ENCODE data around the gene GNB5. TPM values are rescaled to one million over a fixed set of nuclear protein-coding genes. Genes with fewer than 3 reads are reported as not detected.
"Not testable (repeated sequence)": the region's sequence is repeated elsewhere in the genome, so short reads cannot be mapped to it uniquely, and the experiment has no call there.

GNB5 gene
- 10 to 100 TPM; 26.8 to 38.8 TPM for total RNA-seq

DNA sequence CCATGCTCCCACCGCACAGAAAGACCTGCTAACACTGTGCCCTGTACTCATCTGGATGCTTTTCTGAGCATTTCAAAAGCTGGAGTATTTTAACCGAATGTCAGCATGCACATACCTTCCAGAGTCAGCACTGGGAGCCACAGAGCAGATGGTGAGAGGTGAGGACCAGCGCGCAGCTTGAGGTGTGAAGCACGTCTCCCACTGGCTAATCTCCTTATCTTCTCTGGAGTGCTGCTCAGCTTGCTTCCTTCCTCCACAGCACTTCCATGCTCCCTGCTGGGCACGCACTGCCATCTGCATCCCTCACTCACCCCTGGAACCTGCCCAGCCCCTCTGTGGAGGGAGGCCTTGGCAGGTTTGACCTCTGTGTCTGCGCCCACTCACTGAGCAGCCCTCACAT is at the start of gene GNB5:
Gene GNB5 (minus strand): TSS at position 186 of the 400 bp plus-strand sequence. CDS start 6,716 bp downstream, outside the sequence.
- H3K4me3 Mint-ChIP-seq: no peak within 1 kb of the TSS
- H3K9me3 Mint-ChIP-seq: no peaks in the 10 kb centered on the region
- H3K36me3 Mint-ChIP-seq (ENCODE audit: insufficient read depth in 2 of 2): no peaks in the 10 kb centered on the region
- DNase-seq (no peak), ATAC-seq (replicated peaks in 1 of 2) (no peak)
- no peak within 1 kb of the TSS for H3K27ac Mint-ChIP-seq
- H3K27me3 Mint-ChIP-seq (ENCODE audit: low read depth): no peaks in the 10 kb centered on the region
- H3K4me1 Mint-ChIP-seq (ENCODE audit: low read depth): no peaks in the 10 kb centered on the region

DNA sequence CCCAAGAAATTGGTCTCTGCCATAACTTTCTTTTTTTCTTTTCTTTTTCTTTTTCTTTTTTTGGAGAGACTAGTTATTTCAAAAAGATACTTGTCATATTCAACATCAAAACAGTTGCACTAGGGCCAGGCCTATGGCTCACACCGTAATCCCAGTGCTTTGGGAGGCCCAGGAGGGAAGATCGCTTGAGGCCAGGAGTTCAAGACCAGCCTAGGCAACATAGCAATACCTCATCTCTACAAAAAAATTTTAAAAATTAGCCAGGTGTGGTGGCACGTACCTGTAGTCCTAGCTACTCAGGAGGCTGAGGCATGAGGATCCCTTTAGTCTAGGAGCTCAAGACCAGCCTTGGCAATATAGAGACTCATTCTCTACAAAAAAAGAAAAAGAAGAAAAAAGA is 49.0 kb upstream of the GNB5 start:
- Mint-ChIP-seq H3K4me3 (no peak overlapping the region), H3K9me3 (no peaks in the 10 kb centered on the region), H3K27ac (no peak overlapping the region), H3K27me3 (ENCODE audit: low read depth) (no peaks in the 10 kb centered on the region), H3K36me3 (ENCODE audit: insufficient read depth in 2 of 2) (no peaks in the 10 kb centered on the region), H3K4me1 (ENCODE audit: low read depth) (peaks cover 19% of the 10 kb centered on the region)
- no peak for ATAC-seq (replicated peaks in 1 of 2)
- no peak for DNase-seq

DNA sequence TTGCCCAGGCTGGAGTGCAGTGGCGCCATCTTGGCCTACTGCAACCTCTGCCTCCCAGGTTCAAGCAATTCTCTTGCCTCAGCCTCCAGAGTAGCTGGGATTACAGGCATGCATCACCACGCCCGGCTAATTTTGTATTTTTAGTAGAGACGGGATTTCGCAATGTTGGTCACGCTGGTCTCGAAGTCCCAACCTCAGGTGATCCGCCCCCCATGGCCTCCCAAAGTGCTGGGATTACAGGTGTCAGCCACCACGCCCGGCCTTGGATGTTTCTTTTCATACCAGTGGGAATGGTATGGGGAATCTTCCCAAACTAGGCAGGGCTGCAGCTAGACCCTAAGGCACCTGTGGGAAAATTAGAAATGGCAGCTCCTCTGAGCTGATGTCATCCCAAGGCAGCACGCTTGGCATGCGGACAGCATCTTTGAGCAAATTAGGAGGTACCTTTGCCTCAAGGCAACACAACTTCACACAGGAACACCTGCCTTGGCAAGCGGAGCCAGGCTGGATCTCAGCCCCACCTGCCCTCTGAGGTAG is 47.9 kb upstream of the GNB5 start:
- not testable (repeated sequence) for DNase-seq; H3K27ac Mint-ChIP-seq; H3K4me3 Mint-ChIP-seq; H3K9me3 Mint-ChIP-seq; H3K27me3 Mint-ChIP-seq (ENCODE audit: low read depth); ATAC-seq (replicated peaks in 1 of 2); H3K36me3 Mint-ChIP-seq (ENCODE audit: insufficient read depth in 2 of 2)
- H3K4me1 Mint-ChIP-seq (ENCODE audit: low read depth): peaks cover 31% of the 10 kb centered on the region

DNA sequence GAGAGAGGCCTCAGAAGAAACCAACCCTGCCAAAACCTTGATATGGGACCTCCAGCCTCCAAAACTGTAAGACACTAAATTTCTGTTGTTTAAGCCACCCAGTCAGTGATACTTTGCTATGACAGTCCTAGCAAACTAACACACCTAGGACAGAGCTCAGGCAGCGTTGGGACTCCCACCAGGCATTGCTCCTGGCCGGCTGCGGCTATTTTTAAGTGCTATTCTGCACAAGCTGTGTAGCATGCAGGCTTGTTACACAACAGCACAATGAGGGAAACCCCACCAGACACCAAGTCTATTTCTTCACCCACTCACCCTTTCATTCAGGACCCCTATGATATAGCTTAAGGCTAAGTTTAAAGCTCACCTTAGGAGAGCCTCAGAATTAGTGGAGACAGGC is 47.0 kb upstream of the GNB5 start:
- H3K4me3 Mint-ChIP-seq: no peak overlapping the region
- peaks cover 40% of the 10 kb centered on the region for H3K4me1 Mint-ChIP-seq (ENCODE audit: low read depth)
- no peak for ATAC-seq (replicated peaks in 1 of 2)
- no peak for DNase-seq
- no peaks in the 10 kb centered on the region for H3K36me3 Mint-ChIP-seq (ENCODE audit: insufficient read depth in 2 of 2)
- no peaks in the 10 kb centered on the region for H3K9me3 Mint-ChIP-seq
- H3K27me3 Mint-ChIP-seq (ENCODE audit: low read depth): no peaks in the 10 kb centered on the region
- H3K27ac Mint-ChIP-seq: no peak overlapping the region

DNA sequence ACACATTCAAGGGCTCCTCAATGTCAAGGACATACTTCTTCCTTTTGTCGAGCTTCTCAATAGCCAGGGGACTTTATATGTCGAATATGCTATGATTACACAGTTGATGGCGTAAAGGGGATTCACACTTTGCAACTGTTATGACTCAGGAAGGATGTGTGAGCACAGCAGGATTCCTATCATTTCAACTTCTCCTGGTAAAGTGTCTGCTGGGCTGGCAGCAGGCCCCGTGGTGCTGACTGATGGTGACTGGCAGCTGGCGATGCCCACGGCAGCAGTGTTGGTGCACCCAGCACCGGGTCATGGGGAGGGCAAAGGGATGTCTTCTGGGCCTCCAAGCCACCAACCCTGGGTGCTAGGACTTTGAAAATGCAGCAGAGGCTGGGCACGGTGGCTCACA is 44.8 kb upstream of the GNB5 start:
- Mint-ChIP-seq H3K4me1 (ENCODE audit: low read depth) (peaks cover 47% of the 10 kb centered on the region), H3K27ac (no peak overlapping the region), H3K27me3 (ENCODE audit: low read depth) (no peaks in the 10 kb centered on the region), H3K9me3 (no peaks in the 10 kb centered on the region), H3K4me3 (peak overlapping the region; percentile 7 to 48), H3K36me3 (ENCODE audit: insufficient read depth in 2 of 2) (no peaks in the 10 kb centered on the region)
- DNase-seq (no peak), ATAC-seq (replicated peaks in 1 of 2) (peak; percentile 33 to 69)

DNA sequence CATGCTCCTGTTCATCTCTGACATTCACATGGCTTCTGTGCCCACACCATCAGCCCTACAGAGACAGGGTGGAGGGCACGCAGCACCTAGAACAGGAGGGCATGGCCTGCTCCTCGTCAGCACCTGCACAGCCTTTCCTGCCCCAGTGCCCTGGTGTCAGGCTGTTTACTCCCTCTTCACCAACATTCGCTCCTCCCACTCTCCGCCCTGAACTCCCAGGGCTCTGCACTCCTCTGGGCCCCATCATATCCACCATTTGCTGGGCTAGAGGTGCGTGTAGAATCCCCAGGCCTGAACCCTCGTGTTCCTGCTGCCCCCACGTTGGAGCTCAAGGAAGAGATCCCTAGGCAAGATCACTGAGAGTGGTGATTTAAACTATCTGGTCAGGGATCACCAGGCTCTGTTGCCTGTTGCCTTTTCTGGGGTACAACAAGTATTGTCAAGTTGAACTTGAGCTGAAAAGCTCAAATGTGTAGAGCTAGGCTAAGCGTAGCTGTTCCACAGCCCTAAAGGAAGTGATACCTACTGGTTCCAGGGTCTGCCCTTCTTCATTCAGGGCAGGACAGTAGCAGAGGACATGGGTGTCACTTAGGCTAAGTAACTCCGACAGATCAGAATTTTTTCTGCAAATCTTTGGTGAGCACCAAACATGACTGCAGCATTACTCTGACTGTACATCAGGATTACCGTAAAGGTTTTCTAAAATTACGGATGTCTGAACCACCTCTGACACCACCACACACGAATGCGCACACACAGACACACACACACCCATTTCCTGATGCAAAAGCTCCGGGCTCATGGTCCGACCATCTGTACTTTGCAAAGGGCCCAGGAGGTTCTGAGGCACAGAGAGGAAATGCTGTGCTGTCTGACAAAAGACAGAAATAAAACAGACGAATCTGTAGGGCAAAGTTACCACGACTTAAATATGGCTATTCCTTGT is 43.7 kb upstream of the GNB5 start:
- peak overlapping the region; percentile 58 to 64 for H3K4me3 Mint-ChIP-seq
- H3K27me3 Mint-ChIP-seq (ENCODE audit: low read depth): no peaks in the 10 kb centered on the region
- H3K4me1 Mint-ChIP-seq (ENCODE audit: low read depth): peaks cover 47% of the 10 kb centered on the region
- peak; percentile 29 to 31 for DNase-seq
- peak overlapping the region; percentile 81 for H3K27ac Mint-ChIP-seq
- ATAC-seq (replicated peaks in 1 of 2): peak; percentile 61 to 71
- no peaks in the 10 kb centered on the region for H3K9me3 Mint-ChIP-seq
- no peaks in the 10 kb centered on the region for H3K36me3 Mint-ChIP-seq (ENCODE audit: insufficient read depth in 2 of 2)

DNA sequence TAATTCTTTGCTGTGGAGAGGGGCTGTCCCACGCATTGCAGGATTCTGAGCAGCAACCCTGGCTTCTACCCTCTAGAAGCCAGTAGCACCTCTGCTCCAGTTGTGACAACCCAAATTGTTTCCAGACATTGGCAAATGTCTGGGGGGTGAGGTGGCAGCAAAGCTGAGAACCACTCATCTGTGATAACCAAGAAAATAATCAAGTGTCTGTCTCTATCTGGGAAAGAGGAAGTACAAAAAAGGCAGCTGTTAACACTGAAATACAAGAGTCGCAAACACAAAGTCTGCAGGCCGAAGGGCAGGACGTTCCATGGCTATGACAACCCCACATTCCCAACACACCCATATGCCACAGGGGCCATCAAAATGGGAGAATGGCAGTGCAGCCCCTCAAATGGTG is 42.2 kb upstream of the GNB5 start:
- Mint-ChIP-seq H3K27ac (no peak overlapping the region), H3K27me3 (ENCODE audit: low read depth) (no peaks in the 10 kb centered on the region), H3K4me3 (peak overlapping the region in 1 of 2 donors; percentile 9), H3K36me3 (ENCODE audit: insufficient read depth in 2 of 2) (no peaks in the 10 kb centered on the region), H3K9me3 (no peaks in the 10 kb centered on the region), H3K4me1 (ENCODE audit: low read depth) (peaks cover 47% of the 10 kb centered on the region)
- DNase-seq (no peak), ATAC-seq (replicated peaks in 1 of 2) (no peak)

DNA sequence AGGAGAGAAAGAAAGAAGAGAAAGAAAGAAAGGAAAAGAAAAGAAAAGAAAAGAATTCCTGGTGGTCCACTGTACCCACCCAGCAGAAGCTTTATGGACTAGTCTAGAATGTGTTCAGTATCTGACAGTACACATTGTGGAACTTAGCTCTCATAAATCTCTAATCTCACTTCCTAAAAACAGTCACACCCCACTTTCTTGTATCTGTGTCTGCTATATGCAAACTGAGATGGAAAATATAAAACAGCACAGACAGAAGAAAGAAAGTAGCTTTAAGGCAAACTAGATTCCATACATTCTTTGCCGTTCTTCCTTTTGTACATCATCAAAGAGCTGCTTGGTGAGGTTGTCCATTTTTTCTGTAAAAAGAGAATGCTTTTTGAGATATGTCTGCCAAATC is 41.1 kb upstream of the GNB5 start:
- ATAC-seq (replicated peaks in 1 of 2) (no peak), DNase-seq (no peak)
- Mint-ChIP-seq H3K36me3 (ENCODE audit: insufficient read depth in 2 of 2) (no peaks in the 10 kb centered on the region), H3K27ac (no peak overlapping the region), H3K27me3 (ENCODE audit: low read depth) (no peaks in the 10 kb centered on the region), H3K4me3 (peak overlapping the region in 1 of 2 donors; percentile 10), H3K4me1 (ENCODE audit: low read depth) (peaks cover 51% of the 10 kb centered on the region), H3K9me3 (no peaks in the 10 kb centered on the region)

DNA sequence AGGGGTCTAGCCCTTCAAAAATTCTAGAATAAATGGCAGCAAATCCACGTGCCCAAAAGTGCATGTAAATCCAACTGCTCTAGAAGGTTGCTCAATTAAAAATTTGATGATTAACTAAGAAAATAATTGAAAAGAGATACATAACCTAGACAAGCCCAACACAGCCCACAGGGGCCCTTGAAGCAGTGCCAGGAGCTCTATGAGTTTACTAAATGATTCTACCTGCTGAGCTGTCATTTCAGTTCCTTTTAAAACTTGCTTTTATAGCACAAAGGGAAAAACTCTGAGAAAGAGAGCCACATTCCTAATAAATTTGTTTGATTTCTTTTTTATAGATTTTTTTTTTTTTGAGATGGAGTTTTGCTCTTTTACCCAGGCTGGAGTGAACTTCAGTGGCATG is 38.9 kb upstream of the GNB5 start:
- DNase-seq (no peak), ATAC-seq (replicated peaks in 1 of 2) (no peak)
- no peak overlapping the region for H3K27ac Mint-ChIP-seq
- no peaks in the 10 kb centered on the region for H3K36me3 Mint-ChIP-seq (ENCODE audit: insufficient read depth in 2 of 2)
- no peaks in the 10 kb centered on the region for H3K9me3 Mint-ChIP-seq
- H3K4me1 Mint-ChIP-seq (ENCODE audit: low read depth): peaks cover 39% of the 10 kb centered on the region
- no peak overlapping the region for H3K4me3 Mint-ChIP-seq
- no peaks in the 10 kb centered on the region for H3K27me3 Mint-ChIP-seq (ENCODE audit: low read depth)

DNA sequence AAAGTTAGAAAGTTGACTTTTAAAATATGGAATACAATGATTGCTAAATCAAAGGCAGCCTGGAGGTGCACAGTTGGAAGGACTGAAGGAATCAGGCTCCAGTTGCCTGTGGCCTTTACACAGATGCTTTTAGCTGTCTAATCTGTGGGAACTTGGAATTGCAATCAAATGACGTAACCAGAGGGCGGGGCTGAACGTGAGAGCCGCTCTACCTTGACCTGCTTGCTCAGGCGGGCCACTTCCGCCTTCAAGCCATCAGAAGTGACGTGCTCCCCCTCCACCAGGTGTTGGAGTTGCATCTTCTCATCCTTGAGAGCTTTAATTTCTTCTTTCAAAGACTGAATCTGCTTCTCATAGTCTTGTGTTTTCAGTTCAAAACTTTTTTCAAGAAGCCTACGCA is 37.7 kb upstream of the GNB5 start:
- no peak for DNase-seq
- Mint-ChIP-seq H3K27me3 (ENCODE audit: low read depth) (no peaks in the 10 kb centered on the region), H3K4me3 (no peak overlapping the region), H3K36me3 (ENCODE audit: insufficient read depth in 2 of 2) (no peaks in the 10 kb centered on the region), H3K4me1 (ENCODE audit: low read depth) (peaks cover 31% of the 10 kb centered on the region), H3K27ac (no peak overlapping the region), H3K9me3 (no peaks in the 10 kb centered on the region)
- no peak for ATAC-seq (replicated peaks in 1 of 2)

DNA sequence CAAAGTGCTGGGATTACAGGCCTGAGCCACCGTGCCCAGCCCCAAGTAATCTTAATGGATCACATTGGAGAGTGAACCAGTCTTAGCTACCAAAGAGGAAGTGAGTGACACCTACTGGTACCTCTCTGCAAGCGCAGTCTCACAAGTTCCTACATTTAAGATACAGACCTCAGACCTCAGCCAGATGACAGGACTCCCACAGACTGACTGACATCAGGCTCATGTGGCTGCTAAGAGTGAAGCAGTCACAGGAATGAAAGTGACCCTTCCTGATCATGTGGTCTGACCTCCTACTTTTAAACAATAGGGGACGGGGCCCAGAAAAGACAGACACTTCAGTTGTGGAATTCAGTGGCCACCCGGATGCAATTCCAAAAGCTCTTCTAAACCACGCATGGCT is 36.3 kb upstream of the GNB5 start:
- no peaks in the 10 kb centered on the region for H3K36me3 Mint-ChIP-seq (ENCODE audit: insufficient read depth in 2 of 2)
- H3K4me1 Mint-ChIP-seq (ENCODE audit: low read depth): peaks cover 32% of the 10 kb centered on the region
- no peaks in the 10 kb centered on the region for H3K27me3 Mint-ChIP-seq (ENCODE audit: low read depth)
- H3K4me3 Mint-ChIP-seq: no peak overlapping the region
- DNase-seq (peak; percentile 69 to 71), ATAC-seq (replicated peaks in 1 of 2) (peak; percentile 85 to 89)
- no peaks in the 10 kb centered on the region for H3K9me3 Mint-ChIP-seq
- H3K27ac Mint-ChIP-seq: no peak overlapping the region

DNA sequence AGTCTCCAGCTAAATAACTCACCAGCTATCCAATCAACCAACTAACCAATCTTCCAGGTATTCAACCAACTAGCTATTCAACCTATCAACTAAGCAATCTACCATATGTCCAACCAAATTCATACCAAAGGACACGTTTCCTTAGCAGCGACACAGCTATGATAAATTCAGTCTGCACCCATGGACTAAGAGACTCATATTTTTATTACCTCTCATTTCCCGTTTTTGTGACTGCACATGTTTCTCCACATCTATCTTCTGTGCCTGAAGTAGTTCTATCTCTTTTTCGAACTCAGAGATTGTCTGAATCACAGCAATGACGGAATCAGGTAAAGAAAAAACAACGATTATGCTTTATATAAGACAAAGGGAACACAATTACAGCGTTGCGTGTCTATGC is 34.0 kb upstream of the GNB5 start:
- H3K4me1 Mint-ChIP-seq (ENCODE audit: low read depth): peaks cover 40% of the 10 kb centered on the region
- no peaks in the 10 kb centered on the region for H3K36me3 Mint-ChIP-seq (ENCODE audit: insufficient read depth in 2 of 2)

DNA sequence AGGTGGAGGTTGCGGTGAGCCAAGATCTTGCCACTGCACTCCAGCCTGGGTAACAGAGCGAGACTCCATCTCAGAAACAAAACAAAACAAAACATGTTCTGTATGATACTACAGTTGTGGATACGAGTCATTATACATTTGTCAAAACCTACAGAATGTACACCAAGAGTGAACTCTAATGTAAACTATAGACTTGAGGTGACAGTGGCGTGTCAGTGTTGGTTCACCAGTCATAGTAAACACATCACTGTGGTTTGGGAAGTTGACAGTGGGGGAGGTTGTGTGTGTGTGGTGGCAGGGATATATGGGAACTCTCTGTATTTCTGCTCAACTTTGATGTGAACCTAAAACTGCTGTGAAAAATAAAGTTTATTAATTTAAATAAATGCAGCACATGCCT is 33.0 kb upstream of the GNB5 start:
- no peaks in the 10 kb centered on the region for H3K27me3 Mint-ChIP-seq (ENCODE audit: low read depth)
- ATAC-seq (replicated peaks in 1 of 2) (peak; percentile 68 to 71), DNase-seq (peak; percentile 30 to 50)
- H3K36me3 Mint-ChIP-seq (ENCODE audit: insufficient read depth in 2 of 2): no peaks in the 10 kb centered on the region
- H3K9me3 Mint-ChIP-seq: no peaks in the 10 kb centered on the region
- no peak overlapping the region for H3K27ac Mint-ChIP-seq
- H3K4me1 Mint-ChIP-seq (ENCODE audit: low read depth): peaks cover 40% of the 10 kb centered on the region
- H3K4me3 Mint-ChIP-seq: peak overlapping the region in 1 of 2 donors; percentile 42

More for the DNA sequence above, 34.0 kb upstream of the GNB5 start:
- Mint-ChIP-seq H3K27ac (no peak overlapping the region), H3K27me3 (ENCODE audit: low read depth) (no peaks in the 10 kb centered on the region), H3K9me3 (no peaks in the 10 kb centered on the region), H3K4me3 (no peak overlapping the region)
- DNase-seq (no peak), ATAC-seq (replicated peaks in 1 of 2) (no peak)
